Measurements from ENCODE around the gene APOL2. TPM values are rescaled to one million over a fixed set of nuclear protein-coding genes. Genes with fewer than 3 reads are reported as not detected.
A peak's percentile ranks its signal among the peaks of the same experiment; 100 is the strongest.
"Not testable (repeated sequence)": the region's sequence is repeated elsewhere in the genome, so short reads cannot be mapped to it uniquely, and the experiment has no call there.

The APOL2 gene
- total RNA-seq, 1 donor from 2014 or later = 67.0 TPM

- intact Hi-C loops (cut with DNase I) = loop anchor here (5.0 kb wide), 1 partner anchor 120 kb away; no protein-coding TSS in a partner anchor
- no peak for DNase-seq (ENCODE audit: missing footprints)
- no peak for ATAC-seq
These were observed 27.7 kb upstream of the APOL2 start for GRCh38 chr22:36267058-36267457.

GRCh38 chr22:36263886-36264664 lies 24.7 kb upstream of the APOL2 start:
- DNase-seq (ENCODE audit: missing footprints); ATAC-seq; intact Hi-C loops (cut with DNase I): not testable (repeated sequence)

GRCh38 chr22:36263216-36263673 lies 23.9 kb upstream of the APOL2 start:
- intact Hi-C loops (cut with DNase I); ATAC-seq; DNase-seq (ENCODE audit: missing footprints): not testable (repeated sequence)

GRCh38 chr22:36262307-36262706 lies 23.0 kb upstream of the APOL2 start:
- ATAC-seq = not testable (repeated sequence)

GRCh38 chr22:36261675-36262074 lies 22.3 kb upstream of the APOL2 start:
- DNase-seq (ENCODE audit: missing footprints); ATAC-seq; intact Hi-C loops (cut with DNase I): not testable (repeated sequence)

More at GRCh38 chr22:36262307-36262706, 23.0 kb upstream of the APOL2 start:
- intact Hi-C loops (cut with DNase I); DNase-seq (ENCODE audit: missing footprints): not testable (repeated sequence)

GRCh38 chr22:36259615-36260300 lies 20.4 kb upstream of the APOL2 start:
- no peak for DNase-seq (ENCODE audit: missing footprints)

GRCh38 chr22:36258701-36259614 lies 19.6 kb upstream of the APOL2 start:
- ATAC-seq = peak; percentile 44

More at GRCh38 chr22:36259615-36260300, 20.4 kb upstream of the APOL2 start:
- intact Hi-C loops (cut with DNase I) = no loop called here
- ATAC-seq = no peak

GRCh38 chr22:36257948-36258670 lies 18.8 kb upstream of the APOL2 start:
- intact Hi-C loops (cut with DNase I) = no loop called here
- ATAC-seq (no peak), DNase-seq (ENCODE audit: missing footprints) (no peak)

More at GRCh38 chr22:36258701-36259614, 19.6 kb upstream of the APOL2 start:
- no peak for DNase-seq (ENCODE audit: missing footprints)
- intact Hi-C loops (cut with DNase I) = no loop called here

- intact Hi-C loops (cut with DNase I) = no loop called here
- DNase-seq (ENCODE audit: missing footprints) = no peak
- ATAC-seq = no peak
These were observed 18.0 kb upstream of the APOL2 start for GRCh38 chr22:36257308-36257707.

- no peak for DNase-seq (ENCODE audit: missing footprints)
- intact Hi-C loops (cut with DNase I) = no loop called here
- ATAC-seq = no peak
These were observed 17.2 kb upstream of the APOL2 start for GRCh38 chr22:36256478-36256877.

GRCh38 chr22:36255572-36255971 lies 16.2 kb upstream of the APOL2 start:
- intact Hi-C loops (cut with DNase I) = not testable (repeated sequence)

GRCh38 chr22:36253523-36254490 lies 14.5 kb upstream of the APOL2 start:
- DNase-seq (ENCODE audit: missing footprints) (no peak), ATAC-seq (peak; percentile 17)
- intact Hi-C loops (cut with DNase I) = no loop called here

More at GRCh38 chr22:36255572-36255971, 16.2 kb upstream of the APOL2 start:
- ATAC-seq; DNase-seq (ENCODE audit: missing footprints): not testable (repeated sequence)

GRCh38 chr22:36252754-36253522 lies 13.6 kb upstream of the APOL2 start, which contains the start of gene APOL1:
TSS of gene APOL1 (plus strand) at chr22:36253133. CDS start at chr22:36254956, 1,823 bp downstream.
- ATAC-seq = peak; percentile 47
- intact Hi-C loops (cut with DNase I) = no loop called here
- no peak for DNase-seq (ENCODE audit: missing footprints)

- DNase-seq (ENCODE audit: missing footprints); ATAC-seq; intact Hi-C loops (cut with DNase I): not testable (repeated sequence)
These were observed 12.8 kb upstream of the APOL2 start for GRCh38 chr22:36251979-36252608.

GRCh38 chr22:36250292-36250960 lies 11.1 kb upstream of the APOL2 start:
- ATAC-seq; DNase-seq (ENCODE audit: missing footprints); intact Hi-C loops (cut with DNase I): not testable (repeated sequence)
